ENCODE data around the gene CHPF. TPM values are rescaled to one million over a fixed set of nuclear protein-coding genes. Genes with fewer than 3 reads are reported as not detected.

Gene CHPF
- total and polyA plus RNA-seq, 2 experiments from 2014 or later, result 174 to 533 TPM

DNA sequence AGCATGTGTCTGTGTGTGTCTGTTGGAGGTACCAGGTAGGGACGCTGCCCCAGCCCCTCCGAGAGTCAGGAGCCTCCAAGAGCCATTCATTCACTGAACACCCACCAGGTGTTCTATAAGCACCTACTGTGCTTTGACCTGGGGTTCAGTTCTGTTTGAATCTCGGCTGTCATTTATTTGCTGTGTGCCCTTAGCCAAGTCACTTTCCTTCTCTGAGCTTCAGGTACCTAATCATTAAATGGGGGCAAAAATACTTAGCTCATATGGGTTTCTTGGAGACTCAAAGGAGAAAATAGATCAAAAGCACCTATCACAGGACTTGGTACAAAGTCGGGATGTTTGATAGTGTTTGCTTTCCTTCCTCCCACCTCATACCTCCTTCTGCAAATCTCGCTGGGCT, 16.1 kb downstream of the CHPF start:
- WGBS, 2 experiments (ENCODE audit: low coverage in 1 of 2, low lambda C conversion rate in 2 of 2, missing lambda C conversion rate in 2 of 2), result 64 to 66% methylated on average over 5 of the region's 5 CpGs
- Histone ChIP-seq H3K36me3 (ENCODE audit: low read depth) (no peaks in the 10 kb centered on the region), H2AFZ (no peak overlapping the region), H3K4me1 (ENCODE audit: insufficient read depth) (no peaks in the 10 kb centered on the region), H3F3A (ENCODE audit: insufficient read depth) (no peaks in the 10 kb centered on the region), H3K9me3 (ENCODE audit: low read depth) (no peaks in the 10 kb centered on the region), H3K79me2 (ENCODE audit: insufficient read depth) (no peaks in the 10 kb centered on the region), H3K4me2 (ENCODE audit: unreplicated experiment) (no peak overlapping the region), H3K9me2 (ENCODE audit: insufficient read depth) (no peaks in the 10 kb centered on the region), H4K20me1 (ENCODE audit: insufficient read depth) (no peaks in the 10 kb centered on the region), H3K27me3 (replicated peaks; ENCODE audit: insufficient read depth) (peaks cover 19% of the 10 kb centered on the region; the same call in 1 of the 2 replicates), H3K4me3 (no peak overlapping the region), H3K9ac (no peak overlapping the region), H3K27ac (no peak overlapping the region)
- TF ChIP-seq EZH2phosphoT487 (IDR thresholded peaks at IDR 0.05; ENCODE audit: insufficient read depth, low read depth) (no peak), EZH2 (IDR thresholded peaks at IDR 0.05; ENCODE audit: insufficient read depth, poor library complexity, severe bottlenecking) (no peak)
- no peak for DNase-seq
- in situ Hi-C loops (cut with MboI), result no loop called here

DNA sequence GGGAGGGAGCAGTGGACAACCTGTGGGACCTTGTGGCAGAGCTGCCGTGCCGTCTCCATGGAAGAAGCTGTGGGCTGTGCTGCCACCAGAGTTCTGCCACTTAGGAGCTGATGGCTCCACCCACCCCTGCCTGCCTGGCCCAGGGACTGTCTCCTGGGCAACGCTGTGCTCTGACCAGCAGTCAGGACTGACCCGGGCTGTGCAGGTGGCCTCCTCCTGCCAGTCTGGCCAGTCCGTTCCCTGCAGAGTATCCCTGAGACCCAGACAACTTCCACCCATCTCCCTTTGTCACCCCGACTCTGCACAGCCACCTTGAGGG, 16.6 kb downstream of the CHPF start:
- in situ Hi-C loops (cut with MboI), result no loop called here
- DNase-seq, result no peak
- Histone ChIP-seq H3K79me2 (ENCODE audit: insufficient read depth) (no peaks in the 10 kb centered on the region), H3K4me3 (no peak overlapping the region), H3K9me2 (ENCODE audit: insufficient read depth) (no peaks in the 10 kb centered on the region), H3K27ac (no peak overlapping the region), H3K4me1 (ENCODE audit: insufficient read depth) (peaks cover under 1% of the 10 kb centered on the region; the same call in 1 of the 2 replicates), H3K27me3 (replicated peaks; ENCODE audit: insufficient read depth) (peaks cover 19% of the 10 kb centered on the region; the same call in 1 of the 2 replicates), H3K9ac (no peak overlapping the region), H4K20me1 (ENCODE audit: insufficient read depth) (no peaks in the 10 kb centered on the region), H3K9me3 (ENCODE audit: low read depth) (no peaks in the 10 kb centered on the region), H3K36me3 (ENCODE audit: low read depth) (no peaks in the 10 kb centered on the region), H3K4me2 (ENCODE audit: unreplicated experiment) (no peak overlapping the region), H2AFZ (no peak overlapping the region), H3F3A (ENCODE audit: insufficient read depth) (peaks cover under 1% of the 10 kb centered on the region; the same call in 1 of the 2 replicates)
- TF ChIP-seq EZH2 (IDR thresholded peaks at IDR 0.05; ENCODE audit: insufficient read depth, poor library complexity, severe bottlenecking) (no peak), EZH2phosphoT487 (IDR thresholded peaks at IDR 0.05; ENCODE audit: insufficient read depth, low read depth) (no peak)
- WGBS, 2 experiments (ENCODE audit: low coverage in 1 of 2, low lambda C conversion rate in 2 of 2, missing lambda C conversion rate in 2 of 2), result 50 to 56% methylated on average over 6 of the region's 6 CpGs

DNA sequence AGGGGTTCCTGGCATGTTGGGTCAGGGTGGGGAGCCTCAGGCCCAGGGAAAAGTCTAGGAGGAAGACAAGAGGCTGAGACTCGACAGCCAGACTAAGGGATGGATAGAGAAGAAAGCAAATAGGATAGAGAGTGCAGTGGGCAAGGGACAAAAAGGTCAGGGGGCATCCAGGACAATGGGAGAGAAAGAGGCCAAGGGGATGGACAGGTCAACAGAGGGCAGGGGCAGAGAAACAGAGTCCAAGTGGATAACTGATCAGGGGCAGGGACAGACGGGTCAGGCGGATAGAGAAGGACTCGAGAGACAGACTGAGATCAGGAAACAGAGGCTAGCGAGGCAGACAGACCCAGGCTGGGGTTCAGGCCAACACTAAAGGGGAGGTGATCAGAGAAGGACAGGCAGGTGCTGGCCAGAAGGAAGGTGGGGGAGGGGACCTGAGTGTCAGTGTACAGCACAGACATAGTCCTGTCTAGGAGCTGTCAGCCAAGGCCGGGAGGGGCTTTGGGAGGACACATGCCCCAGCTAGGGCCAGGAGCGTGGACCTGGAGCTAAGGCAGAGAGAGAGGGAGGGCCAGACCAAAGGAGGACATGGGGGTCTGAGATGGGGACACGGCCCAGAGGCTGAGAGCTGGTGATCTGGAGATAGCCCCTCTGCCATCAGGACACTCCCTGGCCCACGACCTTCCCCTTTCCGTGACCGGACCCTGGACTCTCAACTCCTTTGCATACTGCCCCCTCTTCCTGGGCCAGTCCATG, 17.1 kb downstream of the CHPF start:
- Histone ChIP-seq H2AFZ (no peak overlapping the region), H4K20me1 (ENCODE audit: insufficient read depth) (no peaks in the 10 kb centered on the region), H3K27ac (no peak overlapping the region), H3K4me3 (no peak overlapping the region), H3K4me1 (ENCODE audit: insufficient read depth) (peaks cover 6% of the 10 kb centered on the region), H3K9me3 (ENCODE audit: low read depth) (no peaks in the 10 kb centered on the region), H3K27me3 (replicated peaks; ENCODE audit: insufficient read depth) (peaks cover 19% of the 10 kb centered on the region; the same call in 1 of the 2 replicates), H3K9me2 (ENCODE audit: insufficient read depth) (no peaks in the 10 kb centered on the region), H3K36me3 (ENCODE audit: low read depth) (no peaks in the 10 kb centered on the region), H3K79me2 (ENCODE audit: insufficient read depth) (no peaks in the 10 kb centered on the region), H3K4me2 (ENCODE audit: unreplicated experiment) (no peak overlapping the region), H3F3A (ENCODE audit: insufficient read depth) (peaks cover 5% of the 10 kb centered on the region; the same call in 1 of the 2 replicates), H3K9ac (no peak overlapping the region)
- DNase-seq, result no peak
- WGBS, 2 experiments (ENCODE audit: low coverage in 1 of 2, low lambda C conversion rate in 2 of 2, missing lambda C conversion rate in 2 of 2), result 72 to 77% methylated on average over 9 to 11 of the region's 11 CpGs
- in situ Hi-C loops (cut with MboI), result no loop called here
- TF ChIP-seq EZH2 (IDR thresholded peaks at IDR 0.05; ENCODE audit: insufficient read depth, poor library complexity, severe bottlenecking), result no peak

DNA sequence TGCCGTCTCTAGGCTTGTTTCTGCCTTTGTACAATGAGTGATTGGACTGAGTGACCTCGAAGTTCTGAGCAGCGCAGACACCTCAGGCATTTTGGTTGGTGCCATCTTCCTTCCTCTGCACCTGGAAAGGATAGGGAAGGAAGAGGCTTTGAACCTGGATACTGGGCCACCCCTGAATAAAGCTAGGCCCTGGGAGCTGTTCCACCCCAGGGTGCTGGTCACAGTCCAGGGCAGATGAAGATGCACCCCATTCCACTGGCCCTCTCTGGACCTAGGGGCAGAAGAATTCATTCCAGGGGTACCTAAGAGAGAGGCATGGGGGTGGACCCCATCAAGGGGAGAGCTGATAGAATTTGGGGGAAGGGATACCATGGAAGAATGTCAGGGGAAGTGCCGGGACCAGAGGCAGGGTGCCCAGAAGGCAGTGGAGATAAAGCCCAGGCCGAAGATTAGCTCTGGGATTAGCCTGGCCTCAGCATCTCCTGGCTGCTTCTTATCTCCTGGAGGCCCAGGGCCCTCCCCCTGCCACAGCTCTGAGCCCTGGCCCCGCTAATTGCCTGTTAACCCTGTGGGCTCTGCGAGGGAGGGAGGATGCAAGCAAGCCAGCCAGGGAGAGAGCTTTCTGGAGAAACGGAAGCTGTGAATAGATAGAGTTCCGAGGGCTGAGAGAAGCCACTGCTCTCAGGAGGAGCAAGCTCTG, 17.9 kb downstream of the CHPF start:
- Histone ChIP-seq H3K9me2 (ENCODE audit: insufficient read depth) (no peaks in the 10 kb centered on the region), H3K9me3 (ENCODE audit: low read depth) (no peaks in the 10 kb centered on the region), H3K27ac (no peak overlapping the region), H3K4me1 (ENCODE audit: insufficient read depth) (peaks cover 14% of the 10 kb centered on the region), H3K27me3 (replicated peaks; ENCODE audit: insufficient read depth) (peaks cover 19% of the 10 kb centered on the region; the same call in 1 of the 2 replicates), H3K36me3 (ENCODE audit: low read depth) (no peaks in the 10 kb centered on the region), H3F3A (ENCODE audit: insufficient read depth) (peaks cover 5% of the 10 kb centered on the region; the same call in 1 of the 2 replicates), H3K4me2 (ENCODE audit: unreplicated experiment) (no peak overlapping the region), H4K20me1 (ENCODE audit: insufficient read depth) (no peaks in the 10 kb centered on the region), H3K9ac (no peak overlapping the region), H2AFZ (no peak overlapping the region), H3K4me3 (no peak overlapping the region), H3K79me2 (ENCODE audit: insufficient read depth) (no peaks in the 10 kb centered on the region)
- WGBS, 2 experiments (ENCODE audit: low coverage in 1 of 2, low lambda C conversion rate in 2 of 2, missing lambda C conversion rate in 2 of 2), result 77 to 78% methylated on average over 9 of the region's 9 CpGs
- in situ Hi-C loops (cut with MboI), result no loop called here
- DNase-seq, result no peak
- TF ChIP-seq EZH2 (IDR thresholded peaks at IDR 0.05; ENCODE audit: insufficient read depth, poor library complexity, severe bottlenecking) (no peak), EZH2phosphoT487 (IDR thresholded peaks at IDR 0.05; ENCODE audit: insufficient read depth, low read depth) (no peak)
